Mesenchymal stem cell (in vitro differentiated cells and primary cell): Measurements from ENCODE around the gene ZNF846.
A peak's percentile ranks its signal among the peaks of the same experiment; 100 is the strongest.

Source experiments
- DNase-seq: peaks from one replicate; pipeline ENCODE4 v3.0.0-alpha.2; 2013
- H2AFZ ChIP-seq: one replicate; pipeline ENCODE4 v1.6.1; 2013; ENCODE audit warnings: low read depth, mild to moderate bottlenecking, control low read depth, inconsistent platforms, low read length, moderate library complexity
- H2AK5ac ChIP-seq: 2 replicates; pipeline ENCODE4 v1.6.1; 2013; ENCODE audit warnings: low read length, moderate library complexity, mild to moderate bottlenecking, inconsistent platforms; ENCODE audit not compliant: severe bottlenecking
- H2BK120ac ChIP-seq: one replicate; pipeline ENCODE4 v1.6.1; 2013; ENCODE audit warnings: low read depth, mild to moderate bottlenecking, inconsistent platforms, low read length, moderate library complexity
- H2BK12ac ChIP-seq, 2 experiments: one replicate each; pipeline ENCODE4 v1.6.1; 2013; ENCODE audit warnings: inconsistent platforms in 2 of 2, low read length in 2 of 2, mild to moderate bottlenecking in 2 of 2, moderate library complexity in 2 of 2, control low read depth in 1 of 2
- H2BK15ac ChIP-seq: one replicate; pipeline ENCODE4 v1.6.1; 2013; ENCODE audit warnings: mild to moderate bottlenecking, low read depth, inconsistent platforms; ENCODE audit not compliant: poor library complexity, severe bottlenecking
- H2BK5ac ChIP-seq: 2 replicates; pipeline ENCODE4 v1.6.1; 2013; ENCODE audit warnings: low read depth, mild to moderate bottlenecking, low read length, control low read depth, inconsistent platforms; ENCODE audit not compliant: poor library complexity, severe bottlenecking
- H3K14ac ChIP-seq, 2 experiments: one replicate each; pipeline ENCODE4 v1.6.1; 2013; ENCODE audit warnings: inconsistent platforms in 2 of 2, low read length in 2 of 2, control low read depth in 1 of 2, mild to moderate bottlenecking in 1 of 2, moderate library complexity in 1 of 2
- H3K18ac ChIP-seq, 2 experiments: one replicate each; pipeline ENCODE4 v1.6.1; 2013; ENCODE audit warnings: inconsistent platforms in 2 of 2, low read length in 2 of 2, control low read depth in 1 of 2, low read depth in 1 of 2, mild to moderate bottlenecking in 1 of 2
- H3K23ac ChIP-seq, 2 experiments: one replicate each; pipeline ENCODE4 v1.6.1; 2013; ENCODE audit warnings: inconsistent platforms in 2 of 2, low read length in 2 of 2, mild to moderate bottlenecking in 2 of 2, moderate library complexity in 2 of 2, control low read depth in 1 of 2
- H3K27ac ChIP-seq: 2 replicates; pipeline ENCODE4 v1.5.1; 2013; ENCODE audit warnings: mild to moderate bottlenecking, moderate library complexity, low read length, control low read depth, inconsistent platforms; ENCODE audit not compliant: poor library complexity, severe bottlenecking
- H3K27me3 ChIP-seq, 2 experiments: 2 replicates each; pipeline versions ENCODE4 v1.6.1 to v1.7.0; 2013; ENCODE audit warnings: low read length in 2 of 2, mild to moderate bottlenecking in 2 of 2, moderate library complexity in 2 of 2, control low read depth in 1 of 2, inconsistent platforms in 1 of 2; ENCODE audit not compliant: control insufficient read depth in 1 of 2, insufficient read depth in 1 of 2
- H3K36me3 ChIP-seq, 2 experiments: 2 replicates each; pipeline versions ENCODE4 v1.6.1 to v1.7.0; 2013; ENCODE audit warnings: low read length in 2 of 2, control low read depth in 1 of 2, inconsistent platforms in 1 of 2, low read depth in 1 of 2, mild to moderate bottlenecking in 1 of 2; ENCODE audit not compliant: insufficient read depth in 2 of 2, control insufficient read depth in 1 of 2
- H3K4ac ChIP-seq, 2 experiments: one replicate each; pipeline ENCODE4 v1.6.1; 2013; ENCODE audit warnings: inconsistent platforms in 2 of 2, low read length in 2 of 2, mild to moderate bottlenecking in 2 of 2, moderate library complexity in 2 of 2, control low read depth in 1 of 2, low read depth in 1 of 2
- H3K4me1 ChIP-seq: 2 replicates; pipeline ENCODE4 v1.6.1; 2013; ENCODE audit warnings: low read depth, low read length, control low read depth; ENCODE audit not compliant: control insufficient read depth, insufficient read depth
- H3K4me2 ChIP-seq: 2 replicates; pipeline ENCODE4 v1.6.1; 2013; ENCODE audit warnings: low read length, mild to moderate bottlenecking, inconsistent platforms; ENCODE audit not compliant: poor library complexity, severe bottlenecking
- H3K4me3 ChIP-seq, 2 experiments: 2 replicates each; pipeline versions ENCODE4 v1.5.1 to v1.7.0; 2013; ENCODE audit warnings: low read length in 2 of 2, mild to moderate bottlenecking in 2 of 2, control low read depth in 1 of 2, low read depth in 1 of 2; ENCODE audit not compliant: insufficient read depth in 1 of 2
- H3K79me1 ChIP-seq: replicated peaks from 2 replicates; pipeline ENCODE4 v1.6.1; 2013; ENCODE audit warnings: mild to moderate bottlenecking, control low read depth, low read length, inconsistent platforms; ENCODE audit not compliant: poor library complexity, severe bottlenecking
- H3K9ac ChIP-seq: 2 replicates; pipeline ENCODE4 v1.7.0; 2013; ENCODE audit warnings: mild to moderate bottlenecking, low read length, moderate library complexity
- H3K9me3 ChIP-seq: 2 replicates; pipeline ENCODE4 v1.7.0; 2013; ENCODE audit warnings: mild to moderate bottlenecking, low read length; ENCODE audit not compliant: control insufficient read depth
- H4K8ac ChIP-seq: one replicate; pipeline ENCODE4 v1.6.1; 2013; ENCODE audit warnings: inconsistent platforms, mild to moderate bottlenecking, low read length, moderate library complexity
- H4K91ac ChIP-seq: one replicate; pipeline ENCODE4 v1.6.1; 2013; ENCODE audit warnings: mild to moderate bottlenecking, low read length, inconsistent platforms
- WGBS: methylation state at CpG from one replicate; pipeline ENCODE4 v1.1.7; 2013; ENCODE audit warnings: mixed read lengths; 5-methylcytosine and 5-hydroxymethylcytosine counted together

ZNF846 gene

DNA sequence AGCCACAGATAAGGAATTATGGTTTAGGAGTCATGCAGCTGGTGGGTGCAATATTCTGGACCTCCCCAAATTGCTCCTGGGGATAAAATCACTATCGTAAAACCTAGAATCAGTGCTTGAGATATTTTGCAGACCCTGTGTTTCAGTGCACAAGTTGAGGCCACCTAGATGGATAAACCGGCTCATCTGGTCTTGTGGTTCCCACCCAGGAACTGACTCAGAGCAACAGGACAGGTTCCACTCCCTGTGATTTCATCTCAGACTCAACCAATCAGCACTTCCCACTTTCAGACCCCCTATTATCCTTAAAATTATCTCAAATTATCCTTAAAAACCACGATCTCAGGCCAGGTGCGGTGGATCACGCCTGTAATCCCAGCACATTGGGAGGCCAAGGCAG lies 29.3 kb upstream of the ZNF846 start:
- Histone ChIP-seq H2AK5ac (no peak overlapping the region), H2BK15ac (no peak overlapping the region), H3K79me1 (peaks cover 2% of the 10 kb centered on the region), H3K4me1 (no peaks in the 10 kb centered on the region), H3K14ac (no peak overlapping the region), H2BK5ac (no peak overlapping the region), H2BK12ac (no peak overlapping the region), H3K36me3 (peaks cover 0 to 5% of the 10 kb centered on the region in 2 experiments), H2AFZ (no peak overlapping the region), H3K9ac (no peak overlapping the region), H3K27ac (no peak overlapping the region), H3K18ac (no peak overlapping the region), H2BK120ac (no peak overlapping the region), H3K23ac (no peak overlapping the region), H3K4ac (no peak overlapping the region), H3K9me3 (no peaks in the 10 kb centered on the region), H3K27me3 (no peaks in the 10 kb centered on the region), H3K4me3 (no peak overlapping the region), H4K8ac (no peak overlapping the region), H3K4me2 (no peak overlapping the region), H4K91ac (no peak overlapping the region)
- 92% methylated on average over 5 of the region's 5 CpGs for WGBS
- no peak for DNase-seq

DNA sequence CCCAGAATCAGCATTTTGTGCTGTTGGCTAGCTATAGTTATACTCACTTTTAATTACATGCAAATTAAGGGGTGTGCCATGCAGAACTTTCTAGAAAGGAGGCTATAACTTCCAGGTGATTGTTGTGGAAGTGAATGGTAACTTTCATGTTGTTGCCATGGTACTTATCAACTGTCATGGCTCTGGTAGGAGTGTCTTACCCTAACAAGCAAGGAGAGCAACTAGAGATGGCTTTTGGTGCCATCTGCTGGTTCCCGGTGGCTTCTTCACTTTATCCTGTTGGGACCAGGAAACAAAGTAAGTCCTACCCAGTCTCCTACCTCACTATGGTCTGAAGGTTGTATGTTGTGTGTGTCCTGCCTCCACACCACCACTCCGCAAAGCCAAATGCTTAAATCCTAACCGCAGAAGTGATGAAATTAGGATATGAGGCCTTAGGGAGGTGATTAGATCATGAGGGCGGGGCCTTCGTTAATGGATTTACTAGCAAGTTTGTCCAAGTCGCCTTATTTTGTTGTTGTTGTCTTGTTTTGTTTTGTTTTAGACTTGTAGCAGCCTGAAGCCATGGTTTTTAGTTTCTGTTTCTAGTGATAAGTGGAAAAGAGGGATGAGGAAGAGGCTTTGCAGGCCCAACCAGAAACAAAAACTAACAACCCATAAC lies 27.7 kb upstream of the ZNF846 start:
- Histone ChIP-seq H3K27me3 (no peaks in the 10 kb centered on the region), H3K4me2 (no peak overlapping the region), H2BK120ac (no peak overlapping the region), H2BK15ac (no peak overlapping the region), H3K27ac (no peak overlapping the region), H4K8ac (no peak overlapping the region), H2BK5ac (no peak overlapping the region), H3K36me3 (no peaks in the 10 kb centered on the region), H2AFZ (no peak overlapping the region), H3K18ac (no peak overlapping the region), H3K4me1 (peaks cover 1% of the 10 kb centered on the region), H2AK5ac (no peak overlapping the region), H3K9ac (peak overlapping the region; percentile 77), H3K14ac (no peak overlapping the region), H3K23ac (no peak overlapping the region), H2BK12ac (no peak overlapping the region), H3K79me1 (peaks cover 2% of the 10 kb centered on the region), H3K9me3 (no peaks in the 10 kb centered on the region), H3K4me3 (no peak overlapping the region), H3K4ac (no peak overlapping the region), H4K91ac (no peak overlapping the region)
- DNase-seq: peak; percentile 92
- 58% methylated on average over 5 of the region's 6 CpGs for WGBS

DNA sequence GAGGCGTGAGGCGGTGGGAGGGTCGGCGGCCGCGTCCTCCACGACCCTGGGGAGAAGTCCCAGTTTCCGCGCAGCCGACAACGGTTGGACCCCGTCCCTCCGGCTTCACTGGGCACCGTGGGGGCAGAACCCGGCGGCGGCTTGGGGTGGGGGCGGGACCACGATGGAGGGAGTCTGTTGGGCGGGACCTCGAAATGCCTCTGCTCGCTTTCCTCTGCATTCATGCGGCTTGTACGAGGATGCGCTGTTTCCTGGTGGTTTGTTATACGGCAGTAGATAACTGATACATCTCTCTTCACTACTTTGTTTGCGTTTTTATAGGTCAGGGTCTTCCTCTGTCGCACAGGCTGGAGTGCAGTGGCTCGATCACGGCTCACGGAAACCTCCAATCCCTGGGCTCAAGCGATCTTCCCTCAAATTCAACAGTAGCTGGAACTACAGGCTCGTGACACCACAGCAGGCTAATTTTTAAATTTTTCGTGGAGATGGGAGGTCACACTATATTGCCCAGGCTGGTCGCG lies 24.6 kb upstream of the ZNF846 start:
- Histone ChIP-seq H2BK5ac (no peak overlapping the region), H3K9ac (peak overlapping the region; percentile 93), H3K4ac (peak overlapping the region in 1 of 2 experiments; percentile 64), H2BK15ac (peak overlapping the region; percentile 65), H2AFZ (peak overlapping the region; percentile 93), H3K23ac (peak overlapping the region in 1 of 2 experiments; percentile 71), H2AK5ac (no peak overlapping the region), H3K27ac (peak overlapping the region; percentile 46), H3K36me3 (no peaks in the 10 kb centered on the region), H3K79me1 (peaks cover 2% of the 10 kb centered on the region), H3K4me2 (peak overlapping the region; percentile 88), H4K91ac (peak overlapping the region; percentile 91), H4K8ac (peak overlapping the region; percentile 87), H3K4me1 (peaks cover 3% of the 10 kb centered on the region), H3K14ac (peak overlapping the region in 1 of 2 experiments; percentile 0), H2BK12ac (peak overlapping the region; percentile 7 to 45), H3K18ac (peak overlapping the region; percentile 41 to 82), H2BK120ac (peak overlapping the region; percentile 87), H3K4me3 (peak overlapping the region; percentile 64 to 89), H3K9me3 (no peaks in the 10 kb centered on the region), H3K27me3 (no peaks in the 10 kb centered on the region)
- DNase-seq: peak; percentile 72
- 25% methylated on average over 31 of the region's 36 CpGs for WGBS

DNA sequence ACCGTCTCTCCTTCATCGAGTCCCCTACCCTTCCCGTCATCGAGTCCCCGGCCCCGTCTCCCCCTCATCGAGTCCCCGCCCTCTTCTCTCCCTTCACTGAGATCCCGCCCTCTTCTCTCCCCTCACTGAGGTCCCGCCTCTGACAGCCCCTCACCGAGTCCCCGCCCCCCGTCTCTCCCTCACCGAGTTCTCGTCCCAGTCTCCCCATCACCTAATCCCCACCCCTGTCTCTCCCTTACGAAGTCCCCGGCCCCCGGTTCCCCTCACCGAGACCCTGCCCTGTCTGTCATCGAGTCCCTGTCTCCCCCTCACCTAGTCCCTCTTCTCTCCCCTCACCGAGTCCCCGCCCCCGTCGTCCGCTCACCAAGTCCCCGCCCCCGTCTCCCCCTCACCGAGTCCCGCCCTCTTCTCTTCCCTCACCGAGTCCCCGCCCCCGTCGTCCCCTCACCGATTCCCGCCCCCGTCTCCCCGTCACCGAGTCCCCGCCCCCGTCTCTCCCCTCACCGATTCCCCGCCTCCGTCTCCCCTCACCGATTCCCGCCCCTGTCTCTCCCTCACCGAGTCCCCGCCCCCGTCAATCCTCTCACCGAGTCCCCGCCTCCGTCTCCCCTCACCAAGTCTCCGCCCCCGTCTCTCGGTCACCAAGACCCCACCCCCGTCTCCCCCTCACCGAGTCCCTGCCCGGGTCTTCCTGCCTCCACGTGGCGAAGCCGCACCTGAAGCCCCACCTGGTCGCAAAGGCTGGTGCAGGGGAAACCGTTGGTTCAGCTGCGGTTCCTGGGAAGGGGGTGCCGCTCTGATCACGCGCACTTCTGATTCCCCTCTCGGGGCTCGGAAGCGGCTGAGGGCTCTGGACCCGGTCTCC lies 23.9 kb upstream of the ZNF846 start:
- Histone ChIP-seq H3K27me3 (no peaks in the 10 kb centered on the region), H2BK12ac (peak overlapping the region; percentile 45 to 84), H3K27ac (peak overlapping the region; percentile 93), H3K4me2 (peak overlapping the region; percentile 88), H3K9ac (peak overlapping the region; percentile 93), H3K14ac (peak overlapping the region in 1 of 2 experiments; percentile 0), H3K36me3 (no peaks in the 10 kb centered on the region), H2BK120ac (peak overlapping the region; percentile 87), H4K8ac (peak overlapping the region; percentile 87), H2BK15ac (peak overlapping the region; percentile 67), H3K4me1 (peaks cover 3% of the 10 kb centered on the region), H3K23ac (peak overlapping the region in 1 of 2 experiments; percentile 71), H3K9me3 (no peaks in the 10 kb centered on the region), H3K18ac (peak overlapping the region; percentile 92 to 93), H2AK5ac (no peak overlapping the region), H3K79me1 (peaks cover 4% of the 10 kb centered on the region), H2BK5ac (peak overlapping the region; percentile 89), H4K91ac (peak overlapping the region; percentile 91), H3K4ac (peak overlapping the region in 1 of 2 experiments; percentile 64), H3K4me3 (peak overlapping the region; percentile 75 to 89), H2AFZ (peak overlapping the region; percentile 93)
- WGBS: 2% methylated on average over 69 of the region's 70 CpGs
- peak; percentile 96 for DNase-seq
